ENCODE measurements around the gene MGMT. TPM values are rescaled to one million over a fixed set of nuclear protein-coding genes. Genes with fewer than 3 reads are reported as not detected.

Gene MGMT
- total RNA-seq, 2 donors from 2014 or later: 18.3 to 25.5 TPM

DNA sequence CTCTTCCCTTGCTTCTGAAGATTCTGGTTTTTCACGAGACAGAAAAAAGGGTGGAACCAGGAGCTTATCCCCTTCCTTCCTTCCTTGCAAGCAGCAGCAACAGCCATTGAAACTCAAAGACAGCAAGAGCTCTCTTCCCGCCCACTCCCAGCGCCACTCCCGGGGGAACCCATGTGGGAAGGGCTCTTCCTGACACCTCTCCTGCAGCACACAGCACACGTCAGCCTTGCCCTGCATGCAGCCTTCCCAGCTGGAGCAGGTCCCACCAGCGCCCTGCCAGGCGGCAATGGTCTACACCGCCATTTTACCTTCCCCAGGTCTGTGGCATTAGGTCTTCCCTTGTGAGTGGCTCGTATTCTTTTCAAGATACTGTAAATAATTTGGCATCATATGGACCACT is 161.8 kb downstream of the MGMT start:
- Histone ChIP-seq H3K4me1 (ENCODE audit: control insufficient read depth in 1 of 2, low read depth in 2 of 2) (peaks cover 8 to 10% of the 10 kb centered on the region in 2 donors), H3K27me3 (replicated peaks; ENCODE audit: insufficient read depth) (no peaks in the 10 kb centered on the region), H3K9me3 (peaks cover 1% of the 10 kb centered on the region), H3K4me3 (no peak overlapping the region), H3K36me3 (no peaks in the 10 kb centered on the region), H3K27ac (no peak overlapping the region)
- ATAC-seq (ENCODE audit: insufficient number of reproducible peaks, low FRiP score, low read depth) (no peak), DNase-seq (ENCODE audit: low spot score) (no peak)
- TF ChIP-seq, protein P1, sequence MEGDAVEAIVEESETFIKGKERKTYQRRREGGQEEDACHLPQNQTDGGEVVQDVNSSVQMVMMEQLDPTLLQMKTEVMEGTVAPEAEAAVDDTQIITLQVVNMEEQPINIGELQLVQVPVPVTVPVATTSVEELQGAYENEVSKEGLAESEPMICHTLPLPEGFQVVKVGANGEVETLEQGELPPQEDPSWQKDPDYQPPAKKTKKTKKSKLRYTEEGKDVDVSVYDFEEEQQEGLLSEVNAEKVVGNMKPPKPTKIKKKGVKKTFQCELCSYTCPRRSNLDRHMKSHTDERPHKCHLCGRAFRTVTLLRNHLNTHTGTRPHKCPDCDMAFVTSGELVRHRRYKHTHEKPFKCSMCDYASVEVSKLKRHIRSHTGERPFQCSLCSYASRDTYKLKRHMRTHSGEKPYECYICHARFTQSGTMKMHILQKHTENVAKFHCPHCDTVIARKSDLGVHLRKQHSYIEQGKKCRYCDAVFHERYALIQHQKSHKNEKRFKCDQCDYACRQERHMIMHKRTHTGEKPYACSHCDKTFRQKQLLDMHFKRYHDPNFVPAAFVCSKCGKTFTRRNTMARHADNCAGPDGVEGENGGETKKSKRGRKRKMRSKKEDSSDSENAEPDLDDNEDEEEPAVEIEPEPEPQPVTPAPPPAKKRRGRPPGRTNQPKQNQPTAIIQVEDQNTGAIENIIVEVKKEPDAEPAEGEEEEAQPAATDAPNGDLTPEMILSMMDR (IDR thresholded peaks at IDR 0.05): no peak

GRCh38 chr10:129629911-129630310 is 162.9 kb downstream of the MGMT start:
- DNase-seq (ENCODE audit: low spot score) (no peak), ATAC-seq (ENCODE audit: insufficient number of reproducible peaks, low FRiP score, low read depth) (no peak)
- Histone ChIP-seq H3K4me1 (ENCODE audit: control insufficient read depth in 1 of 2, low read depth in 2 of 2) (peaks cover 8 to 10% of the 10 kb centered on the region in 2 donors), H3K36me3 (no peaks in the 10 kb centered on the region), H3K4me3 (no peak overlapping the region), H3K9me3 (peaks cover 6% of the 10 kb centered on the region), H3K27me3 (replicated peaks; ENCODE audit: insufficient read depth) (no peaks in the 10 kb centered on the region), H3K27ac (no peak overlapping the region)
- TF ChIP-seq, protein P1 (IDR thresholded peaks at IDR 0.05): no peak

GRCh38 chr10:129631006-129631405 is 164.0 kb downstream of the MGMT start:
- no peak for ATAC-seq (ENCODE audit: insufficient number of reproducible peaks, low FRiP score, low read depth)
- Histone ChIP-seq H3K27me3 (replicated peaks; ENCODE audit: insufficient read depth) (no peaks in the 10 kb centered on the region), H3K36me3 (no peaks in the 10 kb centered on the region), H3K27ac (no peak overlapping the region), H3K4me3 (no peak overlapping the region), H3K4me1 (ENCODE audit: control insufficient read depth in 1 of 2, low read depth in 2 of 2) (peaks cover 8 to 10% of the 10 kb centered on the region in 2 donors), H3K9me3 (peaks cover 6% of the 10 kb centered on the region)
- TF ChIP-seq, protein P1 (IDR thresholded peaks at IDR 0.05): no peak
- DNase-seq (ENCODE audit: low spot score): no peak

GRCh38 chr10:129631870-129632623 is 165.0 kb downstream of the MGMT start:
- Histone ChIP-seq H3K27me3 (replicated peaks; ENCODE audit: insufficient read depth) (no peaks in the 10 kb centered on the region), H3K27ac (no peak overlapping the region), H3K9me3 (peaks cover 6% of the 10 kb centered on the region), H3K4me3 (no peak overlapping the region), H3K36me3 (no peaks in the 10 kb centered on the region), H3K4me1 (ENCODE audit: control insufficient read depth in 1 of 2, low read depth in 2 of 2) (peaks cover 8 to 9% of the 10 kb centered on the region in 2 donors)
- DNase-seq (ENCODE audit: low spot score) (no peak), ATAC-seq (ENCODE audit: insufficient number of reproducible peaks, low FRiP score, low read depth) (no peak)
- TF ChIP-seq, protein P1 (IDR thresholded peaks at IDR 0.05): no peak

DNA sequence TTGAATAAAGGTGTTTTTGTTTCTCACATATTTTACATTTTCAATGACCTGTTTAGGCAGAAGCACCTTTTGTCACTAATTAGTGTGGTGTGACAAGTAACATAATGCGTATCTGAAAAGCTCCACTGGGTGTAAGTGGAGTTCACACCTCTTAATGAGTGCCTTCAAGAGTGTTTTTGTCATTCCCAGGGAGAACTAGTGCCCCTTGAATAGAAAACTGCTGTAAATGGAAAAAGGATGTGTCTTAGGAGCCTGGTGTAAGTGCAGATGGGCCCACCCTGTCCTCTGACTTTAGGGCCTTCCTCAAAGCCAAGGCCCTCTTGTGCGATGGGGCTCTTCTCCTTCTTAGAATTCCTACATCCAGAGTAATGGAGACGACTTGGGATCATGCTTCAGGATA is 170.0 kb downstream of the MGMT start:
- no peak overlapping the region for H3K27ac ChIP-seq
- DNase-seq (ENCODE audit: low spot score): no peak
- no peak for ATAC-seq (ENCODE audit: insufficient number of reproducible peaks, low FRiP score, low read depth)
- TF ChIP-seq, protein P1 (IDR thresholded peaks at IDR 0.05): no peak
- H3K36me3 ChIP-seq: no peaks in the 10 kb centered on the region
- H3K9me3 ChIP-seq: peaks cover 6% of the 10 kb centered on the region
- no peaks in the 10 kb centered on the region for H3K4me1 ChIP-seq (ENCODE audit: control insufficient read depth in 1 of 2, low read depth in 2 of 2)
- H3K4me3 ChIP-seq: no peak overlapping the region
- H3K27me3 ChIP-seq (replicated peaks; ENCODE audit: insufficient read depth): no peaks in the 10 kb centered on the region
